GM12872 (cell line): ENCODE data around the gene C10orf105.

Source experiments
- TF ChIP-seq, protein P1 (sequence below): IDR thresholded peaks from 3 replicates; pipeline ENCODE4 v1.5.1; 2011; ENCODE audit warnings: low read depth, mild to moderate bottlenecking, low read length, moderate library complexity; ENCODE audit not compliant: insufficient read depth

The C10orf105 gene

GRCh38 chr10:71762324-71762723 is 42.7 kb upstream of the C10orf105 start:
- TF ChIP-seq, protein P1, sequence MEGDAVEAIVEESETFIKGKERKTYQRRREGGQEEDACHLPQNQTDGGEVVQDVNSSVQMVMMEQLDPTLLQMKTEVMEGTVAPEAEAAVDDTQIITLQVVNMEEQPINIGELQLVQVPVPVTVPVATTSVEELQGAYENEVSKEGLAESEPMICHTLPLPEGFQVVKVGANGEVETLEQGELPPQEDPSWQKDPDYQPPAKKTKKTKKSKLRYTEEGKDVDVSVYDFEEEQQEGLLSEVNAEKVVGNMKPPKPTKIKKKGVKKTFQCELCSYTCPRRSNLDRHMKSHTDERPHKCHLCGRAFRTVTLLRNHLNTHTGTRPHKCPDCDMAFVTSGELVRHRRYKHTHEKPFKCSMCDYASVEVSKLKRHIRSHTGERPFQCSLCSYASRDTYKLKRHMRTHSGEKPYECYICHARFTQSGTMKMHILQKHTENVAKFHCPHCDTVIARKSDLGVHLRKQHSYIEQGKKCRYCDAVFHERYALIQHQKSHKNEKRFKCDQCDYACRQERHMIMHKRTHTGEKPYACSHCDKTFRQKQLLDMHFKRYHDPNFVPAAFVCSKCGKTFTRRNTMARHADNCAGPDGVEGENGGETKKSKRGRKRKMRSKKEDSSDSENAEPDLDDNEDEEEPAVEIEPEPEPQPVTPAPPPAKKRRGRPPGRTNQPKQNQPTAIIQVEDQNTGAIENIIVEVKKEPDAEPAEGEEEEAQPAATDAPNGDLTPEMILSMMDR = no peak

- TF ChIP-seq, protein P1 = peak; percentile 25; the same call in 1 of the 3 replicates
These were observed 42.0 kb upstream of the C10orf105 start for GRCh38 chr10:71761541-71762113.

- TF ChIP-seq, protein P1 = no peak
These were observed 41.5 kb upstream of the C10orf105 start for GRCh38 chr10:71761105-71761511.

DNA sequence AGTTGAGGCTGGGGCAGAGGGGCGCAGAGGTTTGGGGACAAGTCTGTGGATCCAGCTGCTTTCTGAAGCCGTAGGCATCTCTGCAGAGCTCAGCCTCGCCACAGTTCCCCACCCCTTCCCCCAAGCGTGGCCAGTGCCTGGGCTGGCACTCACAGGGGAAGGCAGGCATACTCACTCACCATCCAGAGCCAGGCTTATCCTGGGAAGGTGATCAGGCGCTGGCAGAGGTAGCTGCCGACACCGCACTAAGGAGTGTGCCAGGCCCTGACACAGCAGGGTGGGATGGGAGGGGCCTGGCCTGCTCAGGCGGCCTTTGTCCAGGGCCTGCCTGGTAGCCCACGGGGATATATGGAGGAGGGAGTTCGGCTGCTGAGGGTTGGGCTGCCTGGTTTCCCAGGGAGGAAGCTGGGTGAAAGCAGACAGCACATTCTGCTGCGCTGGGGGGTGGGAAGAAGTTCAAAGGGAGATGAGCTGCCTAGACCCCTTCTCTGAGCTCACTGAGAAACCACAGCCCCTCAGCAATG is 37.9 kb upstream of the C10orf105 start:
- TF ChIP-seq, protein P1 = no peak

- TF ChIP-seq, protein P1 = no peak
These were observed 37.0 kb upstream of the C10orf105 start for GRCh38 chr10:71756311-71757191.

DNA sequence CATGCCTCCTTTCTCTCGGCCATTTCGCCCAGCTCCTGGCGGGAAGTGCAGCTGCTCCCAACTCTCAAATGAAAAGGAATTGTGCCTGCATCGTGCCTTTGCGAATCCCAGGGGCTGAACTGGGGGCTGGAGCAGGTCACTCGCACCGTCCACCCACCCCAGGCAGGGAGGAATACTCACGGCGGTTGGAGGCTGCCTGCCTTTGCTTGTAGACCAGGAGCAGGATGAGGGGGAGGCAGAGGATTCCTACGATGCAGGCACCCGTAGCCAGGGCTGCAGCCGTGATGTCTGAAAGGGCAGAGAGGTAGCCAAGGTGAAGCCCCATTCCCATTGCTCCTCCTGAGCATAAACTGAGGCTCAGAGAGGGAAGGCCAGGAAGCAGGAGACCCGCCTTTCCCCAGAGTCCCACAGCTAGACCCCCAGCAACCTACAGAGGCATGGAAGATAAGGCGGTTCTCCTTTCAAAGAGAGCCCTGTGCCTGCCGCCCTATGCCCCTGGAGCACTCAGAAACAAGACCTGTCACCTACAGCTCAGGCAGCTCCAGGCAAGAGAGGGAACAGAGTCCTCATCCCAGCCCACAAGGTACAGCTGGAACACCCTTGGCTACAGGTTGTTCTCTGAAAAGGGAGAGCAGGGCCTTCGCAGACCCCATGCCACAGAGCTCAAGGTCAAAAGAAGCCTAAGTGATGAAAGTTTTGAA is 35.8 kb upstream of the C10orf105 start:
- TF ChIP-seq, protein P1 = no peak

- TF ChIP-seq, protein P1 = no peak
These were observed 35.0 kb upstream of the C10orf105 start for GRCh38 chr10:71754562-71754961.
